Nucleus accumbens (tissue), 56 donors: ENCODE data around the gene FOXN3.

Experiments used
- DNase-seq, 56 donors: peaks; one replicate each; lab custom pipeline; 2025; lab: John Stamatoyannopoulos, UW

FOXN3 gene

DNA sequence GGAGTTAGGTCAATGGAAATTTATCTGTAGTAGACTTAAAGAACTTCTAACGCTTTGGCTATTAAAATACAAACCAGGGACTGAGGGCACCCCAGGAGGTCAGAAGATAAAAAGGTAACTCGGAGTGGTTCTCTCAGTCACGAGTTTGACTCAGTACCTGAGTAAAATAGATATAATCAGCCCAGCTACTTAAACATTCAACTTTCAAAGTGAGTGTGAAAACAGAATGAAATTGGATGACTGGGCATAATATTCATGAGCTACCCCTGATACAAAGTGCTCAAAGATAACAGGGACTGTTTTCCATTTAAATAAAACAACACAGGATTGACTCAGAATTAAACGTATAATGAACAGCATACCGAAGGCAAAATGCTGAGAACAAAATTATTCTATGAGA lies 75.0 kb downstream of the FOXN3 start:
- no peak for DNase-seq

DNA sequence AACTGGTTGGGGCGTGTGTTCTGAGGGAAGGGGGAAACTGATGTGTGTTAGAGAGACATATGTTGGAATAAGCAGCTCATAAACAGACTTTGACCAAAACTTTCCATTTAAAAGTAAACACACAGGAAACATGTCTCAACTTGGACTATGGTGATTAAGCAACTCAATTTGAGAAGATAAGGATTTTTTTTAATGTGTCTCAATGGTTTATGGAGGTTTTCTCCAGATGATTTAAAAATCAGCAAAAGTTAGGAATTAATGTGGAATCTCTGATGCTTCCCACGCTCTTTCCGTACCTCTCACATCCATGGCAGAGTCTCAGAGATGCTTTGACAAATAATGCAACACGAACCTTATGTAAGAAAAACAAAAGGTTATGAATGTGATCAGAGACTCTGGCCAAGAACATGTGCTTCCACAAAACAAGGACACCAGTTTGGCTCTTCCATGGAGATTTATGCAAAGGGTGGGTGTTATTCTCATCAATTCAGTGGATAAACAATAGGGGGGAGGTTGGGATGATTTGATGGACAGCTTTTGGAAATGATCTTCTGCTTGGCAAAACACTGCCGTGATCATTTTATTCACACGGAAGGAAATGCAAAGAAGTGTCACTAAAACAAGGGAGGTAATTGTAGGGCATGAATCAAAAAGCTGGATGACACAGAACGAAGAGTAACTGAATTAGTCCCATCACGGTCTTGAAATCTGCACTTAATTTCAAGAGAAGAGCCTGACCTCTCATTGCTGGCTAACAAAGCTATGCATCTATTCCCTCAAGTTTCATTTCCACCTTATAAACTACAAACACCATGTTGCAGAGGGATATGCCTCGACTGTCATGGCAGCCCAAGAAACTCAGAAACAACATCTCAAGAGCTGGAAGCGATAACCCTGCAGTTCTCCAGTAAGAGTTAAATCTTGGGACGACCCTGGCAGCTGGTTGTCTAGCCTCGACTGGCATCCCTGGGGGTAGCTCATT lies 76.5 kb downstream of the FOXN3 start:
- no peak for DNase-seq

DNA sequence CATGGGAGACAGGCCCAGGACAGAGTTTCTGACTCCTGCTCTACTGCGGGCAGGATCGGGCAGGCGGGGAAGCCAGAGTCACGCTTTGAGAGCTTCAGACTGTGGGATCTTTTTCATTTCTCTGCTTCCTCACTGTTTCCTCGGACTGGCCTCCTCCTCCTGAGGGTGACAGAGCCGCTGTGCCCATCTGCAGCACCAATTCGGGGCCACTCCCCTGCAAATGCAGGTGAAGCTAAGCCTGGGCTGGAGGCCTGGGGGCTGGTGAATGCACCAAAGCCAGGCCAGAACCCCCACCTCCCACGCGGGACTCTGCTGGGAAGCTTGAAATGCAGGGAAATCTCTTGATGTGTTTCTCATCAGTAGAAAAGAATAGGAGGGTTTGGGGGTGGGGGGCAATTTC lies 77.5 kb downstream of the FOXN3 start:
- DNase-seq, result no peak

DNA sequence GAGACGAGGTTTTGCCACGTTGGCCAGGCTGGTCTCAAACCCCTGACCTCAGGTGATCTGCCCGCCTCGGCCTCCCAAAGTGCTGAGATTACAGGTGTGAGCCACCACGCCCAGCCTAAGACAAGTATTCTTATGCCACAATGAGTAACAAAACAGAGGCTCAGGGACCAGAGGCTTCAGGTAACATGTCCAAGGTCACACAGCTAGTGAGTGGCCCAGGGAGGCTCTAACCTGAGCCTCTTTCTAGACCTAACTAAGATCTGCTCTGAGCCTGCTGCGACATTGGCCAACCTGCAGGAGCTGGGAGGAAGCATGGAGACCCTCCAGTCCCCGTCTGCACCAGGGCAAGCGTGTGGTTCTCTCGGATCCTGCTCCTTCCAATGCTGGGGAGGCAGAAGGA lies 77.9 kb downstream of the FOXN3 start:
- DNase-seq, result no peak

DNA sequence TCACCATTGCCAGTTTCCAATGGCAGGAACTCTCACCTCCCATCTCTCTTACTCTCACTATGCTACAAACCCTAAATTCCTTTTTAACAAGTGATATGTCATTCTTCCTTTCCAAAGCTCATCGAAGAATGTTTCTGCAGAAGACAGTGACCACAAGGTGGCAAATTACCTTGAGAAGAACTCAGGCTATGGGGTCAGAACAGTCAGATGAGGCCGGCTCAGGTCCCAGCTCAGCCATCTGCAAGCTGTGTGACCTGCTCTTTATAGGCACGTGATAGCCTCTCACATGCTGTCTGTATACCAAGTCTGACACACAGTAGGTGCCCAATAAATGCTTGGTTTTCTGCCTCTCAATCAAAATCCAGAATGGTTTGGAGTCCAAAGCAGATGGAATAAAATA lies 80.7 kb downstream of the FOXN3 start:
- DNase-seq, result no peak

DNA sequence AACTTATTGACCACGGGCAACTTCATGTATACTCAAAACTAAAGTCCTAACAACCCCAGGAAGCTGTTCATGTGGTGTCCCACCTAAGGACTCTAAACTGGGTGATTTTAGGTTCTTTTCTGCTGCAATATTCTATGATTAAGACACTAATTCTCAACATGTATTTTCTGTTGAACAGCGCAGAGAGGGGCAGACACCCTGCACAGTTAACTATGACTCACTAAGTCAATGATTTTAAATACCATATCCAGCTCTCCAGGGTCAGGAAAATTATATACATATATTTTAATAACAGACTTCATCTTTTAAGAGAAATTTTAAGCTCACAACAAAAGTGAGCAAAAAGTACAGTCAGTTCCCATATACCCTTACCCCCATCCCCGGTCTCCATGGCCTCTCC lies 85.0 kb downstream of the FOXN3 start:
- DNase-seq, result no peak

DNA sequence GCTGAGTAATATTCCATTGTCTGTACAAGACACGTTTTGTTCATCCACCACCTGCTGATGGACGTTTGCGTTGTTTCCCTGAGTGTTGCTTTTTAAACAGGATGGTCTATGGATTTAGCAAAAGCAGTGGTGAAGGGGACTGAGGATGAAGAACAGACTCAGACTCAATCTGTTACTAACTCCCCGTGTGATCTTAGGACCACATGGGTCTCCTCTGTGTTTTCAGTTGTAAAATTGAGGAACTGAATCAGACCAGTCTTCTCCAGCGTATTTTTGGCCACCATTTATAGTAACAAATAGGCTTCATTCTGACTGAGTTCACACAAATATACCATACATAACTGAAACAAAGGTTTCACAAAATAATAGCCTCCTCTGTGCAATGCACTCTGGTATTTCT lies 85.6 kb downstream of the FOXN3 start:
- DNase-seq, result no peak

DNA sequence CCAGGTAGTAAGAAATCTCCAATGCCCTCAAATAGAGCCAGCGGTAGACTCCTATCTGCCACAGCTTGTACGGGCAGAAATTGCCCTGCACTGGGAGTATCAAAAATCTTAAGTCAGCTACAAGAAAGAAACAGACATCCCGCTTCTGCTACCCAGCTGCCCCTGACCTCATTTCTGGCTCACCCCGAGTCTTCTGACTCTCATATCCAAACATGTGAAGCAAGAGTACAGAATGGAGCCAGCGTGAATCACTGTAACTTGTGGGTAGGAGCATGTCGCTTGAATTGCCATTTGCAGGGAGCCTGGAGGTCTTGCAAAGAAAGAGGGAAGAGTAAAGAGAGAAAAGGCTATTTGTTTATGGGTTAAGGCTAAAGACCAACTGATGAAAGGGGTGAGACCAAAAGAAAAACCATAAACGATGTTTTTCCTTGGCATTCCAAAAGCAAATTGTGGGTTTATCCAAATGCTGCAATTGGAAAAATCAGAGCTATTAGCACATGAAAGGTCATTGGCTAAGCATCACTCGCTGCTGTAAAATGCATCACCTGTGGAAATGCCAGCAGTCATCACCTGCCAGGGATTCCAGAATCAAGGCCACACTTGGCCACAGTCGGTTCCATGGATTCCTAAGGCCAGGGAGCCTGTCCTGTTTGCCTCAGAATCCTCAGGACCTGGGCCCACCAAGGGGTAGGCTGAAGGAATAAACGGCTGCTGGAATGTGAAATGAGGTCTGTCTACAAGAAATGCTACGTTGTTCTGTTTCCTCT lies 86.6 kb downstream of the FOXN3 start:
- peak in 1 of 56 donors; percentile 22 for DNase-seq

DNA sequence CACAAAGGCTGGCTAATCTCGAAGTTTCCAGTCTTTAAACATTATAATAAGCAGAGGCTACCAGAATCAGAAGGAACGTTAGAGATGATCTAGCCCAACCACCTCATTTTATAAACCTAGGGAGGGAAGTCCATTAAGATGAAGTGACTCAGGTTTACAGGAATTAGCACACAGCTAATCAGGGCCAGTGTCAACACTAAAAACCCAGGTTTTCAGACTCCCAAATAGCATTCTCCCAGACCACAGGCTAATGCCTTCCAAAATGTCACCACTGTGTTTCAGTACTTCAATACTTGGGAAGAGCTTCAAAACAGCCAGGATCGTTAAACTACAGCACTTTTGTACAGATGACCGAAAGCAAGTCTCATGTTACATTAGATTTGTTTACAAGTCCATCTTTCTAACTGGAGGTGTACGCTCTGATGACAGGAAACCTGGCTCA lies 89.2 kb downstream of the FOXN3 start:
- DNase-seq, result no peak

DNA sequence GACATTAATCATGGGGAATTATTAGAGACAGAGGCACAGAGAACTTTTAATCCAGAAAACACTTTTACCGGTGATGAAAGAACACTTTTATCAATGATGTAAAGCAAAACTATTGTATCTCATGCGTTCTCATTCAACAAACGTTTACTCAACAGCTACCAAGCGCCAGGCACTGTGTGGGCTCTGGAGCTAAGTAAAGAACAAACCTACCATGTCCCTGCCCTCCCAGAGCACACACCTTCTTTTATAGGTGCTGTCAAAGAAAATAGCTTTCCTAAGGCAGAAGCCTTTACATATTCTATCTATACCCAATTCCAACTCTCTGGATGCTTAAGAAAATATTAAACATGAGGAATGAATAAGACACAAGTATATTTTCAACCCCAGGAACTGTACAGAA lies 91.1 kb downstream of the FOXN3 start:
- no peak for DNase-seq

DNA sequence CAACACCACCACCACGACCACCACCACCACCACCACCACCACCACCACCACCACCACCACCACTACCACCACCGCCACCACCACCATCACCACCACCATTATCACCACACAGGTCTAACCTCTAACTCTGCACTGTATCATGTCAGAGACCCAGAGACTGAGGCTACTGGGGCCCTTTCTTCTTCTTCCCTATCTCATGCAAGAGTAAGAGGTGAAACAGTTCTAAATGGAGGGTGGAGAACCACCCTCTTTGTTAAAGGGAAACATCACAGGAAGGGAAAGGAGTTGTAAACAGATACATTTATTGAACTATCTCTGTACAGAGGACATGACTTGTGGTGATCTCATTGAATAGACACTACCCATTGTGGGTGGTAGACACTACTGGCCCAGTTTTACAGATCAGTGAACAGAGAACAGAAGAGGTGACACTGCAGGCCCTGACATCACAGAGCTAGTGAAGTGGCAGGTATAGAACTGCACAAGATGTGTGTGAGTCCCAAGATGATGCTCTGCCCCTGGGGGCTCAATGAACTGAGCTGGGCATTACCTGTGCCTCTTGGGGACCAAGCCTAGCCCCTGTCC lies 91.6 kb downstream of the FOXN3 start:
- no peak for DNase-seq

DNA sequence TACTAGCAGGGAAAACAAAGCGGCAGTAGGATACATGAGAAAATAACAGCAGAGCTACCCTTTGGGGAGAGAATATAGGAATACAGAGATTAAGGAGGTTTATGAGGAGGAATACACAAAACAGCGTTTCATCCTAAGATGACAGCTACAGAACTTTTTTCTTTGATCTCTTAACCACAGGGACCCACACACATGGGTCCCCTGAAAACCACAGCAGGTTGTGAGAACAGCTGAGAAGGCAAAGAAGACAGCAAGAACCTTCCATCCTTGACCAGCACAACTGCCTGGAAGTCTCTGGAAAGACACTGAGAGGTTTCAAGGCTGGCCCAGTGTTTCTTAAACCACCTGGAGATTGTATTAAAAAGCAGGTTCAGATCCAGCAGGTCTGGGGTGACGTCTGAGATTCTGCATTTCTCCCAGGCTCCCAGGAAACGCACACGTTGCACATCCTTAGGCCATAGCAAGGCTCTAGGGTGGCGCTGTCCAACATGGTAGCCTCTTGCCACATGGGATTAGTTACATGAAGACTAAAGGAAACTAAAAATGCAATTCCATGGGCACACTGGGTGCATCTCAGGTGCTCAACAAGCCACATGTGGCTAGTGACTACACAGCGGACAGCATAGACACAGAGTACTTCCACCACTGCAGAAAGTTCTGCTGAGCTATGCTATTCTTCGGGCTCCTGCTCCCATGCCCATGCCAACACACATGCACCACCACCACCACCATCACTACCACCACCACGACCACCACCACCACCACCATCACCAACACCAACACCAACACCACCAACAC lies 92.3 kb downstream of the FOXN3 start:
- no peak for DNase-seq

DNA sequence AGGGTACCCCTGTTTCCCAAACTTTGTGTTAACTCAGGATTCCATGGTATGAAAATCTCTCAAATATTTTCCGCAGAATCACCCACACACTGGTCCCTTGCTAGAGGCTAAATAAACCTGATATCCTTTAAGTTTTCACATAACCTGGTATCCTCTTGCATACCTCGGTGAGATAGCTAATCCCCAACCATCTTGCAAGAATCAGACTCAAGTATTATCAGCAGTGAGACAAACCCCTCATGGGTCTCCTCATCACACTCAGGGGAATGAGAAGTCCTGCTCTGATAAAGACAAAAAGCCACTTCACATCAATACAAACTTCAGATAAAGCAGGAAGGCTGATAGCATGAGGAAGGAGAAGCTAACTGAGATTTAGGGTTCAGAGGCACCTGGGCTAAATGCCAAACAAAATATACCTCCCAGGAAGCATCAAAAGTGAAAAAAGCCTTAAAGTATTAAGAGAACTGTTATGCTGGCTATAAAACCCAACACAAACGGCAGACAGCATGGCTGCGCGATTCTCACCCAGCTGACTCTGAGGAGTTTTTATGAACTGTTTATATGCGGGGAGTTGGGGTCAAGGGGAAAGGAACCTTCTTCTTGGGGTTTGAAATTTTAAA lies 96.5 kb downstream of the FOXN3 start:
- no peak for DNase-seq

DNA sequence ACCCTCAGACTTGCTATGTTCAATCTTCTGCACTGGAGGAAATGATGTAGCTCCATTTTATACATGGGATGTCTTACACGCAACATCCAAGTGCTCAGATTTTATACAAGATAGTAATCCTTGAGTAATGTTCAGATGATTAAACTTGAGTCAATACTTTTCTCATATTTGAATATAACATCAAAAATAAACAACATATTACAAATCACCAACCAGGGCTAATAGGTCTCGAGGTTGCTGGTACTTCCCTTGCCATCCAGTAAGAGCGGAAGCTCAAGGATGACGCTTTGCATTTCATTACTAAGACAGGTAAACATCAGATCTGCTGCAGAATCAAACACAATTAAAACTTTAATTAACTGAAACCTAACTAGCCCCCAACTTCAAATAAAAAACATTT lies 97.3 kb downstream of the FOXN3 start:
- no peak for DNase-seq

DNA sequence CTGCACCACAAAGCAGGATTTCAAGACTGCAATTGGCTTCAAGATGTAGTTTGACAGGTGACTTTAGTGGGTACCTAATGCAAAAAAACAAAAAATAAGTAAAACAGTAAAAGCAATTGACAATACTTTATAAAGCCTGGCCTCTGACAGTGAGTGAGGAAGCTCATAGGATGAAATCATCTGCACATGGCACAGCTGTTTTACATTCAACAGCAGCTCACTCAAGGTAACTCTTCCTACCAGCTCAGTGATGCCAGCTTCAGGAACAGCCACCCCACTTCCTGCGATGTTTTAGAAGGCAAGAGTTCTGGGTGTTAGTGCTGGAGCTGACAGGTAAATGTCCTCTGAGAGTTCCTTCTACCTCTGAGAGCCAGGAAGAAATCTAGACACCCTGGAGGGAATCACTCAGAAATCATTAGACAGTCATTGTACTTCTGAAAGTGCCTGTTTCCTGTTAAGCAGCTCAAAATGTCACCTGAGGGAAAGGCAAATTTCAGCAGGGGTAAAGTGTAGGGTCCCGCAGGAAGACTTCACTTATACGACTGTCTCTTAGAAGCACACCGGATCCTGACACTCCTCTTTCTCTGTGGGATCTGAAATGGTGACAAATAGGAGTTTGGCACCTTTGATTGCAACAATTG lies 99.9 kb downstream of the FOXN3 start:
- no peak for DNase-seq

DNA sequence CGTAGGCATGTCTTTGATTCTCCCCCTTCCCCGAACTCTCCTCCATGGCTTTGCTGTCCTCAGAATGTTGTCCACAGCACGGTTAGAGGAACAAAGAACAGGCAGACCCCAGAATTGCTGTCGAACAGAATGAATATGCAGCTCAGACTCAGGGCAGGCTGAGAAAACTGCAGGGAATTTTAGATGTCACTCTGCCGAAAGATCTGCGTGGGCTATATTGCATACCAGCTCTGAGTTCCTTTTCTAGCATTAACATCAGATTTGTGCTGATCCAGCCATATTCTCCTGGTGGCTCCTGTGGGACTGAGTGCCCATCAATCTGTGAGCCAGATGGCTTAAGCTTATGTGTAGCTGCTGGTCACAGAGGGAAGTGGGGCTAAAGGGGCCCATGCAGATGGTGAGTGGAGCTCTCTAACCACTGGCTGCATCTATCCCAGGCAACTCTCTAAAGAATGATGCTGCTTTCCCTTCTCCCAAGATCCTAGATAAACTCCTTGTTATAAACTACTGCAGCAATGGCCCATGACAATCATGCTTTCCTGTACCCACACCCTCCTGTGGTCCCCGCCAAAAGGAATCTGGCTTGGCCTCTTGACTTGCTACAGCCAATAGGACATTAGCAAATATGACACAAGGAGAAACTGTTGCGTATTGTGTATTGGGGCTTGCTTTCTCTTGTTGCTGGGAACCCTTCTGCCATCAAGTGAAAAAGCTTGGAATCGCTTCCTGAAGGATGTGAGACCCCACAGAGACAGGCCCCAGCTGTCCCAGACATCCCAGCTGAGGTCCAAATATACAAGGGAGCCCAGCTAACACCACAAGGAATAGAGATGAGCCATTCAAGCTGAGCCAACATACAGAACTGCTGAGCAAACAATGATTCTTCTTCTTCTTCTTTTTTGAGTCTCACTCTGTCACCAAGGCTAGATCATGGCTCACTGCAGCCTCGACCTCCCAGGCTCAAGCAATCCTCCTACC lies 101.3 kb downstream of the FOXN3 start:
- peak in 2 of 56 donors; percentile 14 to 17 for DNase-seq

DNA sequence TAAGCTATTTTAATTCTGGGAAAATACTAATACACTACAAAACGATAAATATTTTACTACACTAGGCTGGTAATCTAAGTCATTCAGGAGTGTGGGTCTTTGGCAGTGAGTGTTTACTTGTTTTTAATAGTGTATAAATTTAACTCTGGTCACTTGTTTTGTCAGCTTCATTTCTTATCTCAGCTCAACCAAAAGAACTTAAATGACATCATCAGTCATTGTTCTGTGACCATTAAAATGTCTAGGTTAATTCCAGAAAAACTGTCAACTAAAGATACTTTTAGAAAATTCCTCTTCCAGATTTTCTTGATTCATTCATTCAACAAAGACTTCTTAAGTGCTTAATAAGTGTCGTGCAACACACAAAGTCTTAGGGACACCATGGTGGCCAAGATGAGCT lies 102.8 kb downstream of the FOXN3 start:
- no peak for DNase-seq

DNA sequence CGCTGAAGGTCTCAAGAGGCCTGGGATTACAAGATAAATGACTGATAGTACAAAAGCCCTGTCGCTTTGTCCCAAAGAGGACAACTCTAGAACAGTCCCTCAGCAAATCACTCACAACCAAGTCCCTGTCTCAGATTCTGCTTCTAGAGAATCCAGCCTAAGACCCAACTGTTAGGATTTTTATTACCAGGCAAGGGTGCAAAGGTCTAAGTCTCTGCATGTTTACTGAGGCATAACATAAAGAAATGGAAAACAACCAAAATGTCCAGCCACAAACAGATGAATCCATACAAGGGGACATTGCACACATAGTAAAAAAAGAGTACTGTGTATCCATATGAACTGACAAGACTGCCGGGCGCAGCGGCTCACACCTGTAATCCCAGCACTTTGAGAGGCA lies 104.1 kb downstream of the FOXN3 start:
- no peak for DNase-seq
